Dendritic cell treated with granulocyte-macrophage colony-stimulating factor and Interleukin-4, amounts not matched to agents 40 ng/mL and 50 ng/mL, for 4 days (primary cell): Measurements from ENCODE around the gene SH3PXD2B.
"Not testable (repeated sequence)": the region's sequence is repeated elsewhere in the genome, so short reads cannot be mapped to it uniquely, and the experiment has no call there.

ENCODE experiments used
- H3K27ac Mint-ChIP-seq: one replicate; pipeline ENCODE4 v1.8.0; 2022; ENCODE audit warnings: mild to moderate bottlenecking, mixed read lengths
- H3K27me3 Mint-ChIP-seq: one replicate; pipeline ENCODE4 v1.8.0; 2022; ENCODE audit warnings: mild to moderate bottlenecking, mixed read lengths
- H3K36me3 Mint-ChIP-seq: one replicate; pipeline ENCODE4 v1.8.0; 2022; ENCODE audit warnings: low read depth, mixed read lengths
- H3K4me1 Mint-ChIP-seq: one replicate; pipeline ENCODE4 v1.8.0; 2022; ENCODE audit warnings: low read depth, mixed read lengths
- H3K4me3 Mint-ChIP-seq: one replicate; pipeline ENCODE4 v1.8.0; 2022; ENCODE audit warnings: mild to moderate bottlenecking, moderate library complexity, mixed read lengths
- H3K9me3 Mint-ChIP-seq: one replicate; pipeline ENCODE4 v1.8.0; 2022; ENCODE audit warnings: mixed read lengths
- intact Hi-C: fragments of 100-400 bp; cut with micrococcal nuclease; formaldehyde crosslinking; loops from one replicate; pipeline ENCODE4 v1.15.0; 2022

The SH3PXD2B gene

GRCh38 chr5:172479034-172479783 is 24.9 kb upstream of the SH3PXD2B start:
- H3K27me3 Mint-ChIP-seq = peaks cover 7% of the 10 kb centered on the region
- H3K9me3 Mint-ChIP-seq = no peaks in the 10 kb centered on the region
- intact Hi-C loops = loop anchor here (1.0 kb wide), 1 partner anchor 218 kb away; no protein-coding TSS in a partner anchor
- no peaks in the 10 kb centered on the region for H3K36me3 Mint-ChIP-seq
- H3K4me3 Mint-ChIP-seq = no peak overlapping the region
- no peak overlapping the region for H3K27ac Mint-ChIP-seq
- no peaks in the 10 kb centered on the region for H3K4me1 Mint-ChIP-seq

GRCh38 chr5:172478695-172479033 is 24.3 kb upstream of the SH3PXD2B start:
- H3K27ac Mint-ChIP-seq, H3K4me3 Mint-ChIP-seq, H3K4me1 Mint-ChIP-seq, H3K27me3 Mint-ChIP-seq, H3K36me3 Mint-ChIP-seq, H3K9me3 Mint-ChIP-seq: not testable (repeated sequence)
- intact Hi-C loops = loop anchor here (1.0 kb wide), 1 partner anchor 219 kb away; no protein-coding TSS in a partner anchor

- Mint-ChIP-seq H3K4me1 (no peaks in the 10 kb centered on the region), H3K9me3 (no peaks in the 10 kb centered on the region), H3K27ac (no peak overlapping the region), H3K27me3 (peaks cover 9% of the 10 kb centered on the region), H3K4me3 (no peak overlapping the region), H3K36me3 (no peaks in the 10 kb centered on the region)
- intact Hi-C loops = no loop called here
These were observed 23.9 kb upstream of the SH3PXD2B start for GRCh38 chr5:172478256-172478655.

GRCh38 chr5:172477466-172477865 is 23.1 kb upstream of the SH3PXD2B start:
- Mint-ChIP-seq H3K4me1 (no peaks in the 10 kb centered on the region), H3K27me3 (peaks cover 8% of the 10 kb centered on the region), H3K36me3 (no peaks in the 10 kb centered on the region), H3K4me3 (no peak overlapping the region), H3K27ac (no peak overlapping the region), H3K9me3 (no peaks in the 10 kb centered on the region)
- intact Hi-C loops = no loop called here

GRCh38 chr5:172474293-172474692 is 20.0 kb upstream of the SH3PXD2B start:
- intact Hi-C loops = no loop called here
- Mint-ChIP-seq H3K27me3 (peaks cover 12% of the 10 kb centered on the region), H3K4me1 (no peaks in the 10 kb centered on the region), H3K4me3 (no peak overlapping the region), H3K36me3 (no peaks in the 10 kb centered on the region), H3K9me3 (no peaks in the 10 kb centered on the region), H3K27ac (no peak overlapping the region)

- intact Hi-C loops = no loop called here
- no peaks in the 10 kb centered on the region for H3K9me3 Mint-ChIP-seq
- no peaks in the 10 kb centered on the region for H3K36me3 Mint-ChIP-seq
- no peak overlapping the region for H3K4me3 Mint-ChIP-seq
- peaks cover 15% of the 10 kb centered on the region for H3K27me3 Mint-ChIP-seq
- H3K27ac Mint-ChIP-seq = no peak overlapping the region
- H3K4me1 Mint-ChIP-seq = no peaks in the 10 kb centered on the region
These were observed 19.1 kb upstream of the SH3PXD2B start for GRCh38 chr5:172473427-172473826.

- no peaks in the 10 kb centered on the region for H3K9me3 Mint-ChIP-seq
- intact Hi-C loops = no loop called here
- no peaks in the 10 kb centered on the region for H3K4me1 Mint-ChIP-seq
- peaks cover 14% of the 10 kb centered on the region for H3K27me3 Mint-ChIP-seq
- H3K27ac Mint-ChIP-seq = no peak overlapping the region
- H3K36me3 Mint-ChIP-seq = no peaks in the 10 kb centered on the region
- no peak overlapping the region for H3K4me3 Mint-ChIP-seq
These were observed 15.4 kb upstream of the SH3PXD2B start for GRCh38 chr5:172469697-172470096.

- Mint-ChIP-seq H3K36me3 (no peaks in the 10 kb centered on the region), H3K27me3 (peaks cover 7% of the 10 kb centered on the region), H3K4me3 (no peak overlapping the region), H3K4me1 (peaks cover 7% of the 10 kb centered on the region), H3K9me3 (peaks cover 6% of the 10 kb centered on the region), H3K27ac (no peak overlapping the region)
- intact Hi-C loops = no loop called here
These were observed 11.7 kb upstream of the SH3PXD2B start for GRCh38 chr5:172466062-172466461.

- Mint-ChIP-seq H3K9me3 (peaks cover 6% of the 10 kb centered on the region), H3K36me3 (no peaks in the 10 kb centered on the region), H3K4me1 (peaks cover 29% of the 10 kb centered on the region), H3K27ac (no peak overlapping the region), H3K4me3 (no peak overlapping the region), H3K27me3 (peaks cover 18% of the 10 kb centered on the region)
- intact Hi-C loops = no loop called here
These were observed 8.7 kb upstream of the SH3PXD2B start for GRCh38 chr5:172463031-172463430.

- no peaks in the 10 kb centered on the region for H3K36me3 Mint-ChIP-seq
- no peak overlapping the region for H3K27ac Mint-ChIP-seq
- intact Hi-C loops = loop anchor here (10.0 kb wide), 1 partner anchor 485 kb away; no protein-coding TSS in a partner anchor
- H3K4me1 Mint-ChIP-seq = peaks cover 50% of the 10 kb centered on the region
- H3K9me3 Mint-ChIP-seq = peaks cover 6% of the 10 kb centered on the region
- peaks cover 39% of the 10 kb centered on the region for H3K27me3 Mint-ChIP-seq
- no peak overlapping the region for H3K4me3 Mint-ChIP-seq
These were observed 5.4 kb upstream of the SH3PXD2B start for GRCh38 chr5:172459783-172460165.

GRCh38 chr5:172458976-172459782 is 4.9 kb upstream of the SH3PXD2B start:
- Mint-ChIP-seq H3K36me3 (no peaks in the 10 kb centered on the region), H3K9me3 (peaks cover 6% of the 10 kb centered on the region), H3K4me1 (peaks cover 53% of the 10 kb centered on the region), H3K27ac (no peak overlapping the region), H3K27me3 (peaks cover 42% of the 10 kb centered on the region), H3K4me3 (no peak overlapping the region)
- intact Hi-C loops = loop anchor here (10.0 kb wide), 1 partner anchor 486 kb away; no protein-coding TSS in a partner anchor

- H3K9me3 Mint-ChIP-seq = no peaks in the 10 kb centered on the region
- H3K36me3 Mint-ChIP-seq = peaks cover 7% of the 10 kb centered on the region
- intact Hi-C loops = loop anchor here (10.0 kb wide), 1 partner anchor 489 kb away; no protein-coding TSS in a partner anchor
- peak overlapping the region; percentile 67 for H3K27ac Mint-ChIP-seq
- H3K4me3 Mint-ChIP-seq = no peak overlapping the region
- H3K4me1 Mint-ChIP-seq = peaks cover 69% of the 10 kb centered on the region
- peaks cover 65% of the 10 kb centered on the region for H3K27me3 Mint-ChIP-seq
These were observed 1.9 kb upstream of the SH3PXD2B start for GRCh38 chr5:172456076-172456722.

- intact Hi-C loops = loop anchor here (10.0 kb wide), 1 partner anchor 489 kb away; no protein-coding TSS in a partner anchor
- Mint-ChIP-seq H3K27ac (peak overlapping the region; percentile 67), H3K4me1 (peaks cover 67% of the 10 kb centered on the region), H3K36me3 (peaks cover 7% of the 10 kb centered on the region), H3K27me3 (peaks cover 71% of the 10 kb centered on the region), H3K9me3 (no peaks in the 10 kb centered on the region), H3K4me3 (no peak overlapping the region)
These were observed 1.3 kb upstream of the SH3PXD2B start for GRCh38 chr5:172455511-172456061.

GRCh38 chr5:172455087-172455381 is 709 bp upstream of the SH3PXD2B start:
- Mint-ChIP-seq H3K9me3 (no peaks in the 10 kb centered on the region), H3K36me3 (peaks cover 7% of the 10 kb centered on the region), H3K4me1 (peaks cover 67% of the 10 kb centered on the region), H3K27ac (peak overlapping the region; percentile 58), H3K4me3 (peak overlapping the region; percentile 74), H3K27me3 (peaks cover 72% of the 10 kb centered on the region)
- intact Hi-C loops = loop anchor here (10.0 kb wide), 1 partner anchor 490 kb away; no protein-coding TSS in a partner anchor
